ENCODE data around the gene SGMS1. TPM values are rescaled to one million over a fixed set of nuclear protein-coding genes. Genes with fewer than 3 reads are reported as not detected.

The SGMS1 gene
- total RNA-seq, 1 donor from 2014 or later = 18.6 TPM

GRCh38 chr10:50629495-50630122 is 5.9 kb upstream of the SGMS1 start:
- Mint-ChIP-seq H3K27ac (peak overlapping the region; percentile 34), H3K4me1 (ENCODE audit: low read depth) (peaks cover 39% of the 10 kb centered on the region), H3K27me3 (ENCODE audit: insufficient read depth) (peaks cover 7% of the 10 kb centered on the region), H3K4me3 (no peak overlapping the region), H3K36me3 (ENCODE audit: low read depth) (peaks cover 4% of the 10 kb centered on the region), H3K9me3 (no peaks in the 10 kb centered on the region)
- intact Hi-C loops (cut with micrococcal nuclease) = loop anchor here (1.0 to 10.0 kb wide), 3 partner anchors 8 to 335 kb away; no protein-coding TSS in a partner anchor
- DNase-seq (ENCODE audit: low spot score) = no peak

- intact Hi-C loops (cut with micrococcal nuclease) = loop anchor here (10.0 kb wide), 1 partner anchor 333 kb away; no protein-coding TSS in a partner anchor
These were observed 4.1 kb upstream of the SGMS1 start for GRCh38 chr10:50627896-50628295.

GRCh38 chr10:50627443-50627842 is 3.7 kb upstream of the SGMS1 start:
- peaks cover 7% of the 10 kb centered on the region for H3K27me3 Mint-ChIP-seq (ENCODE audit: insufficient read depth)
- no peak for DNase-seq (ENCODE audit: low spot score)
- no peaks in the 10 kb centered on the region for H3K9me3 Mint-ChIP-seq
- intact Hi-C loops (cut with micrococcal nuclease) = loop anchor here (10.0 kb wide), 1 partner anchor 333 kb away; no protein-coding TSS in a partner anchor
- no peak overlapping the region for H3K4me3 Mint-ChIP-seq
- peaks cover 4% of the 10 kb centered on the region for H3K36me3 Mint-ChIP-seq (ENCODE audit: low read depth)
- H3K27ac Mint-ChIP-seq = no peak overlapping the region
- H3K4me1 Mint-ChIP-seq (ENCODE audit: low read depth) = peaks cover 27% of the 10 kb centered on the region

More at GRCh38 chr10:50627896-50628295, 4.1 kb upstream of the SGMS1 start:
- H3K27ac Mint-ChIP-seq = no peak overlapping the region
- no peaks in the 10 kb centered on the region for H3K9me3 Mint-ChIP-seq
- DNase-seq (ENCODE audit: low spot score) = no peak
- H3K4me3 Mint-ChIP-seq = no peak overlapping the region
- H3K27me3 Mint-ChIP-seq (ENCODE audit: insufficient read depth) = peaks cover 7% of the 10 kb centered on the region
- peaks cover 4% of the 10 kb centered on the region for H3K36me3 Mint-ChIP-seq (ENCODE audit: low read depth)
- peaks cover 26% of the 10 kb centered on the region for H3K4me1 Mint-ChIP-seq (ENCODE audit: low read depth)

- DNase-seq (ENCODE audit: low spot score) = no peak
- Mint-ChIP-seq H3K27me3 (ENCODE audit: insufficient read depth) (peaks cover under 1% of the 10 kb centered on the region), H3K4me3 (peak overlapping the region; percentile 89), H3K27ac (peak overlapping the region; percentile 88), H3K36me3 (ENCODE audit: low read depth) (peaks cover 4% of the 10 kb centered on the region), H3K4me1 (ENCODE audit: low read depth) (peaks cover 41% of the 10 kb centered on the region), H3K9me3 (no peaks in the 10 kb centered on the region)
- intact Hi-C loops (cut with micrococcal nuclease) = loop anchor here (1.0 to 10.0 kb wide), 4 partner anchors 11 to 331 kb away; no protein-coding TSS in a partner anchor
These were observed 1.9 kb upstream of the SGMS1 start for GRCh38 chr10:50625649-50626132.

- H3K27ac Mint-ChIP-seq = peak overlapping the region; percentile 88
- DNase-seq (ENCODE audit: low spot score) = no peak
- H3K36me3 Mint-ChIP-seq (ENCODE audit: low read depth) = peaks cover 4% of the 10 kb centered on the region
- intact Hi-C loops (cut with micrococcal nuclease) = loop anchor here (1.0 to 10.0 kb wide), 9 partner anchors 11 to 1072 kb away; partner anchors contain the start of gene CSTF2T
- H3K27me3 Mint-ChIP-seq (ENCODE audit: insufficient read depth) = no peaks in the 10 kb centered on the region
- H3K4me3 Mint-ChIP-seq = peak overlapping the region; percentile 89
- peaks cover 43% of the 10 kb centered on the region for H3K4me1 Mint-ChIP-seq (ENCODE audit: low read depth)
- H3K9me3 Mint-ChIP-seq = no peaks in the 10 kb centered on the region
These were observed 1.2 kb upstream of the SGMS1 start for GRCh38 chr10:50624866-50625501.

GRCh38 chr10:50624413-50624865 is 683 bp upstream of the SGMS1 start:
- no peaks in the 10 kb centered on the region for H3K9me3 Mint-ChIP-seq

GRCh38 chr10:50622706-50623662 is 772 bp downstream of the SGMS1 start:
- peaks cover 51% of the 10 kb centered on the region for H3K4me1 Mint-ChIP-seq (ENCODE audit: low read depth)
- intact Hi-C loops (cut with micrococcal nuclease) = loop anchor here (1.0 to 10.0 kb wide), 7 partner anchors 61 to 1074 kb away; partner anchors contain the start of gene CSTF2T
- peak overlapping the region; percentile 83 for H3K27ac Mint-ChIP-seq
- no peaks in the 10 kb centered on the region for H3K9me3 Mint-ChIP-seq
- H3K27me3 Mint-ChIP-seq (ENCODE audit: insufficient read depth) = peaks cover 2% of the 10 kb centered on the region
- DNase-seq (ENCODE audit: low spot score) = peak; percentile 35
- H3K4me3 Mint-ChIP-seq = peak overlapping the region; percentile 88
- H3K36me3 Mint-ChIP-seq (ENCODE audit: low read depth) = peaks cover 3% of the 10 kb centered on the region

More at GRCh38 chr10:50624413-50624865, 683 bp upstream of the SGMS1 start:
- DNase-seq (ENCODE audit: low spot score) = peak; percentile 95
- Mint-ChIP-seq H3K36me3 (ENCODE audit: low read depth) (peaks cover 6% of the 10 kb centered on the region), H3K27me3 (ENCODE audit: insufficient read depth) (no peaks in the 10 kb centered on the region), H3K27ac (peak overlapping the region; percentile 96), H3K4me1 (ENCODE audit: low read depth) (peaks cover 43% of the 10 kb centered on the region), H3K4me3 (peak overlapping the region; percentile 88)
- intact Hi-C loops (cut with micrococcal nuclease) = loop anchor here (1.0 to 10.0 kb wide), 7 partner anchors 28 to 1073 kb away; partner anchors contain the start of gene CSTF2T

GRCh38 chr10:50621968-50622705 is 1.6 kb downstream of the SGMS1 start:
- Mint-ChIP-seq H3K9me3 (no peaks in the 10 kb centered on the region), H3K27ac (peak overlapping the region; percentile 83), H3K36me3 (ENCODE audit: low read depth) (peaks cover 2% of the 10 kb centered on the region), H3K27me3 (ENCODE audit: insufficient read depth) (peaks cover 2% of the 10 kb centered on the region), H3K4me3 (peak overlapping the region; percentile 88), H3K4me1 (ENCODE audit: low read depth) (peaks cover 52% of the 10 kb centered on the region)
- intact Hi-C loops (cut with micrococcal nuclease) = loop anchor here (1.0 to 10.0 kb wide), 7 partner anchors 60 to 1075 kb away; partner anchors contain the start of gene CSTF2T
- peak; percentile 42 for DNase-seq (ENCODE audit: low spot score)

- H3K27me3 Mint-ChIP-seq (ENCODE audit: insufficient read depth) = peaks cover 2% of the 10 kb centered on the region
- no peak overlapping the region for H3K27ac Mint-ChIP-seq
- H3K4me3 Mint-ChIP-seq = no peak overlapping the region
- peaks cover 50% of the 10 kb centered on the region for H3K4me1 Mint-ChIP-seq (ENCODE audit: low read depth)
- peaks cover 2% of the 10 kb centered on the region for H3K36me3 Mint-ChIP-seq (ENCODE audit: low read depth)
- H3K9me3 Mint-ChIP-seq = no peaks in the 10 kb centered on the region
- intact Hi-C loops (cut with micrococcal nuclease) = loop anchor here (5.0 to 10.0 kb wide), 4 partner anchors 59 to 1076 kb away; partner anchors contain the start of gene CSTF2T
- no peak for DNase-seq (ENCODE audit: low spot score)
These were observed 2.9 kb downstream of the SGMS1 start for GRCh38 chr10:50620899-50621298.

GRCh38 chr10:50619882-50620281 is 3.9 kb downstream of the SGMS1 start:
- Mint-ChIP-seq H3K4me1 (ENCODE audit: low read depth) (peaks cover 42% of the 10 kb centered on the region), H3K27me3 (ENCODE audit: insufficient read depth) (peaks cover 2% of the 10 kb centered on the region), H3K27ac (no peak overlapping the region), H3K9me3 (no peaks in the 10 kb centered on the region), H3K36me3 (ENCODE audit: low read depth) (peaks cover 2% of the 10 kb centered on the region), H3K4me3 (no peak overlapping the region)
- DNase-seq (ENCODE audit: low spot score) = no peak
- intact Hi-C loops (cut with micrococcal nuclease) = loop anchor here (5.0 to 10.0 kb wide), 4 partner anchors 58 to 1077 kb away; partner anchors contain the start of gene CSTF2T

GRCh38 chr10:50619166-50619565 is 4.6 kb downstream of the SGMS1 start:
- Mint-ChIP-seq H3K27me3 (ENCODE audit: insufficient read depth) (peaks cover 2% of the 10 kb centered on the region), H3K36me3 (ENCODE audit: low read depth) (peaks cover 2% of the 10 kb centered on the region), H3K27ac (peak overlapping the region; percentile 16), H3K4me1 (ENCODE audit: low read depth) (peaks cover 44% of the 10 kb centered on the region), H3K9me3 (no peaks in the 10 kb centered on the region), H3K4me3 (no peak overlapping the region)
- intact Hi-C loops (cut with micrococcal nuclease) = no loop called here
- DNase-seq (ENCODE audit: low spot score) = no peak

Data from activated T-helper 1 cell treated with anti-CD3 and anti-CD28 coated beads, Interleukin-12 subunit alpha, Interleukin-12 subunit beta, Interleukin-2, Interleukin-4 antibody, amounts not matched to agents 30 ng/mL and 10 ng/mL and 1 ng/mL, durations not matched to agents 14 hours and 24 hours and 36 hours (primary cell).